ENCODE measurements around the gene ATRN. TPM values are rescaled to one million over a fixed set of nuclear protein-coding genes. Genes with fewer than 3 reads are reported as not detected.

The ATRN gene
- total and polyA plus RNA-seq, 2 of the 8 experiments (the other 6 are each of a cell fraction or from before 2014, with no cell fraction given): 12.0 to 17.4 TPM

DNA sequence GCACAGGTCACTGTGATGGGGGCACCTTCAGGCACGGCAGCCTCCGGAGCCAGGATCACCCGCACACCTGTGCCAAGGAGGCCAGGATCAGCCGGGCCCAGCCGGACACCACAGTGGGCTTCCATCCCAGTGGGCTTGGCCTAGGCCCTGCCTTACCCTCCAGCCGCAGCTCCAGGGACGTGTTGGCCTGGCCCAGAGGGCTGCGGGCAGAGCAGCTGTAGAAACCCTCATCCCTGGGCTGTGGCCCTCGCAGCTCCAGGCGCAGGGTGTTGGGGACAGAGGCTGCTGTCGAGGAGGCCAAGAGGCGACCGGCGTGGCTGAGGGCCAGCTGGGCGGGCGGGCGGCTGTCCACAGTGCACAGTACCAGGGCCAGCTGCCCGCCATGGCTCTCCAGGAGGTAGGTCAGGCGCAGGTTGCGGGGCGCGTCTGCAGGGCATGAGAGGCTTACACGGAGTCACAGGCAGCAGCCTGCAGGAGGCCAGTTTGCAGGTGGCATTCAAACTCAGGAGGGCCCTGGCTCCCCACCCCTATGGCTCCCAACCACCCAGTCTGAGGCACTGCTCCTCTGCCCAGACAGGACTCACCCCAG is 222.0 kb downstream of the ATRN start:
- no peak overlapping the region; the same call in 1 of the 2 replicates for H4K8ac ChIP-seq (ENCODE audit: extremely low read depth, insufficient read depth, low read length)
- ChIA-PET POLR2A (ENCODE audit: partially characterized antibody) (interaction anchor here (0.6 kb wide), 1 partner anchor 85 kb away, joined by 3 read pairs; no protein-coding TSS in a partner anchor), CTCF (ENCODE audit: partially characterized antibody) (interaction anchor here (42.0 to 45.1 kb wide), 2 partner anchors 6 to 8 kb away, joined by 1432 read pairs; partner anchors contain the start of genes ADAM33 and SIGLEC1)
- no peak overlapping the region for H3K4ac ChIP-seq (replicated peaks; ENCODE audit: insufficient read length, low read depth, low read length)
- no peak overlapping the region for H2AFZ ChIP-seq (ENCODE audit: low read length)
- no peak overlapping the region for H2BK120ac ChIP-seq (replicated peaks; ENCODE audit: low read depth, low read length)
- no peaks in the 10 kb centered on the region for H4K20me1 ChIP-seq (replicated peaks in 1 of 2; ENCODE audit: control insufficient read depth in 1 of 2, insufficient read depth in 2 of 2, low read length in 2 of 2)
- no peak overlapping the region for H2BK12ac ChIP-seq (ENCODE audit: low read depth, low read length)
- no peak for FAIRE-seq
- H3K9me3 ChIP-seq (ENCODE audit: insufficient read depth in 2 of 2, low read depth in 1 of 2, low read length in 1 of 2): peaks cover 4 to 6% of the 10 kb centered on the region in 2 experiments; a peak in 2 of 4 replicates
- H3K27me3 ChIP-seq (replicated peaks in 1 of 4; ENCODE audit: control insufficient read depth in 3 of 4, extremely low read depth in 1 of 4, insufficient read depth in 3 of 4, low read length in 3 of 4): no peaks in the 10 kb centered on the region
- no peak overlapping the region for H2BK5ac ChIP-seq (ENCODE audit: low read depth, low read length)
- no peak overlapping the region for H4K5ac ChIP-seq (ENCODE audit: insufficient read length, low read depth, low read length)
- no peak overlapping the region for H3K14ac ChIP-seq (ENCODE audit: insufficient read length)
- TF ChIP-seq JUN (IDR thresholded peaks at IDR 0.05; ENCODE audit: low read depth, low read length): no peak
- TF ChIP-seq, protein P1, sequence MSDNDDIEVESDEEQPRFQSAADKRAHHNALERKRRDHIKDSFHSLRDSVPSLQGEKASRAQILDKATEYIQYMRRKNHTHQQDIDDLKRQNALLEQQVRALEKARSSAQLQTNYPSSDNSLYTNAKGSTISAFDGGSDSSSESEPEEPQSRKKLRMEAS (IDR thresholded peaks at IDR 0.05): no peak
- TF ChIP-seq TBP (IDR thresholded peaks at IDR 0.05; ENCODE audit: low read depth, low read length): no peak
- no peak for TF ChIP-seq SAP30 (IDR thresholded peaks at IDR 0.05; ENCODE audit: insufficient read depth, insufficient replicate concordance, low read length)
- TF ChIP-seq, protein P2, sequence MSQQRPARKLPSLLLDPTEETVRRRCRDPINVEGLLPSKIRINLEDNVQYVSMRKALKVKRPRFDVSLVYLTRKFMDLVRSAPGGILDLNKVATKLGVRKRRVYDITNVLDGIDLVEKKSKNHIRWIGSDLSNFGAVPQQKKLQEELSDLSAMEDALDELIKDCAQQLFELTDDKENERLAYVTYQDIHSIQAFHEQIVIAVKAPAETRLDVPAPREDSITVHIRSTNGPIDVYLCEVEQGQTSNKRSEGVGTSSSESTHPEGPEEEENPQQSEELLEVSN (IDR thresholded peaks at IDR 0.05): no peak
- TF ChIP-seq POU5F1 (IDR thresholded peaks at IDR 0.05; ENCODE audit: low read depth, low read length): no peak
- TF ChIP-seq KDM4A (IDR thresholded peaks at IDR 0.05; ENCODE audit: low read depth, low read length, severe bottlenecking): no peak
- no peak for TF ChIP-seq TEAD4 (IDR thresholded peaks at IDR 0.05; ENCODE audit: low read depth, low read length)
- 87% methylated on average over 18 of the region's 23 CpGs; no CpG with 5 or more reads in 1 of the 2 experiments for WGBS, 2 experiments (ENCODE audit: extremely low coverage in 1 of 2, insufficient coverage in 1 of 2, insufficient read length in 1 of 2, insufficient replicate concordance in 2 of 2, low coverage in 1 of 2, low lambda C conversion rate in 2 of 2, missing lambda C conversion rate in 1 of 2)
- H4K91ac ChIP-seq (replicated peaks; ENCODE audit: insufficient read length, low read length): no peak overlapping the region
- H2AK5ac ChIP-seq (ENCODE audit: low read depth, low read length): no peak overlapping the region
- H3K36me3 ChIP-seq (ENCODE audit: control insufficient read depth in 2 of 4, insufficient read depth in 4 of 4, low read length in 3 of 4): no peaks in the 10 kb centered on the region
- H3K23ac ChIP-seq (ENCODE audit: insufficient read length): no peak overlapping the region
- H3K56ac ChIP-seq (replicated peaks; ENCODE audit: insufficient read length, low read depth, low read length): no peak overlapping the region
- no peak overlapping the region for H3K9ac ChIP-seq (replicated peaks in 1 of 4; ENCODE audit: extremely low read depth in 1 of 4, low read depth in 3 of 4, low read length in 3 of 4)
- no peak for DNase-seq (ENCODE audit: low read depth in 1 of 2, low spot score in 2 of 2)
- H3K4me2 ChIP-seq (ENCODE audit: insufficient read depth in 1 of 2, low read depth in 2 of 2, low read length in 2 of 2): no peak overlapping the region
- H3K27ac ChIP-seq (ENCODE audit: low read depth, low read length): no peak overlapping the region
- no peaks in the 10 kb centered on the region for H3K23me2 ChIP-seq (ENCODE audit: low read depth, low read length)
- peaks cover 0 to 1% (median 0%) of the 10 kb centered on the region in 4 experiments; a peak in 1 of 7 replicates for H3K4me1 ChIP-seq (replicated peaks in 1 of 4; ENCODE audit: control insufficient read depth in 3 of 4, insufficient read depth in 4 of 4, low read length in 3 of 4)
- no peak overlapping the region for H2BK15ac ChIP-seq (ENCODE audit: low read length)
- no peak overlapping the region for H2BK20ac ChIP-seq (ENCODE audit: low read length)
- no peaks in the 10 kb centered on the region for H3K79me2 ChIP-seq (ENCODE audit: control insufficient read depth in 1 of 2, insufficient read depth in 2 of 2, low read length in 2 of 2)
- no peak overlapping the region for H3K18ac ChIP-seq (ENCODE audit: extremely low read depth, low read length)
- no peaks in the 10 kb centered on the region for H3K79me1 ChIP-seq (ENCODE audit: low read depth, low read length)
- no peak overlapping the region for H3K4me3 ChIP-seq (ENCODE audit: extremely low read depth in 1 of 4, insufficient read depth in 2 of 4, low read depth in 3 of 4, low read length in 4 of 4)

Measured in H1 (cell line).